PC-9 (cell line): Measurements from ENCODE around the gene MAB21L4. TPM values are rescaled to one million over a fixed set of nuclear protein-coding genes. Genes with fewer than 3 reads are reported as not detected.

ENCODE experiments used
- BruUV-seq: library from RNA; stranded (reverse); fragments of 400-500 nt; replicated peaks from 2 replicates; lab custom pipeline; 2021; lab: Mats Ljungman, UMichigan
- CTCF ChIA-PET: fragments of 300-600 bp; sonication (Branson Sonifier 250); formaldehyde crosslinking; loops from one replicate; lab custom pipeline; 2022; ENCODE audit warnings: antibody characterized with exemption; lab: Charles Lee
- POLR2A ChIA-PET: fragments of 300-600 bp; sonication (Branson Sonifier 250); formaldehyde crosslinking; loops from one replicate; lab custom pipeline; 2022; ENCODE audit warnings: antibody characterized with exemption; ENCODE audit not compliant: unreplicated experiment; lab: Charles Lee
- DNase-seq, 2 experiments: peaks; one replicate each; pipeline versions ENCODE4 v3.0.0 to v3.0.0-alpha.2; 2015 to 2022; ENCODE audit warnings: mixed read lengths in 1 of 2
- H2AFZ ChIP-seq: fragments of 200-600 bp; sonication (generic); 2 replicates; pipeline ENCODE4 v1.8.1; 2017; ENCODE audit warnings: antibody characterized with exemption
- H3F3A ChIP-seq: fragments of 200-600 bp; sonication (generic); 2 replicates; pipeline ENCODE4 v1.8.1; 2017; ENCODE audit warnings: antibody characterized with exemption, mild to moderate bottlenecking, low read depth; ENCODE audit not compliant: insufficient read depth
- H3K27ac ChIP-seq: fragments of 200-600 bp; sonication (generic); 2 replicates; pipeline ENCODE4 v1.6.1; 2016; ENCODE audit warnings: mixed run types
- H3K27me3 ChIP-seq: fragments of 200-600 bp; sonication (generic); 2 replicates; pipeline ENCODE4 v1.6.1; 2016; ENCODE audit warnings: low read depth, mixed run types; ENCODE audit not compliant: insufficient read depth
- H3K36me3 ChIP-seq: fragments of 200-600 bp; sonication (generic); 2 replicates; pipeline ENCODE4 v1.6.1; 2016; ENCODE audit warnings: low read depth, mixed run types
- H3K4me1 ChIP-seq: fragments of 200-600 bp; sonication (generic); replicated peaks from 2 replicates; pipeline ENCODE4 v1.6.1; 2016; ENCODE audit warnings: mixed run types; ENCODE audit not compliant: insufficient read depth
- H3K4me2 ChIP-seq: fragments of 200-600 bp; sonication (generic); 2 replicates; pipeline ENCODE4 v1.6.1; 2017; ENCODE audit warnings: mixed run types
- H3K4me3 ChIP-seq: fragments of 200-600 bp; sonication (generic); 2 replicates; pipeline ENCODE4 v1.6.1; 2016; ENCODE audit warnings: mixed run types
- H3K79me2 ChIP-seq: fragments of 200-600 bp; sonication (generic); 2 replicates; pipeline ENCODE4 v1.6.1; 2017; ENCODE audit warnings: low read depth, mixed run types
- H3K9me2 ChIP-seq: fragments of 200-600 bp; sonication (generic); 2 replicates; pipeline ENCODE4 v1.8.1; 2017; ENCODE audit warnings: mild to moderate bottlenecking; ENCODE audit not compliant: insufficient read depth
- H3K9me3 ChIP-seq: fragments of 200-600 bp; sonication (generic); 2 replicates; pipeline ENCODE4 v1.8.1; 2016; ENCODE audit warnings: low read depth; ENCODE audit not compliant: insufficient read depth
- H4K20me1 ChIP-seq: fragments of 200-600 bp; sonication (generic); 2 replicates; pipeline ENCODE4 v1.8.1; 2017; ENCODE audit not compliant: insufficient read depth
- EZH2 ChIP-seq: fragments of 200-600 bp; sonication (generic); IDR thresholded peaks from 2 replicates; pipeline ENCODE4 v1.8.0; 2017; ENCODE audit warnings: antibody characterized with exemption, low read depth
- intact Hi-C: fragments of 100-400 bp; cut with micrococcal nuclease; formaldehyde crosslinking; loops from one replicate; pipeline ENCODE4 v1.10.0; 2022; ENCODE audit not compliant: unreplicated experiment
- total RNA-seq: library from RNA; stranded (reverse); gene quantifications from 2 replicates; pipeline ENCODE4 v1.2.3, GENCODE V29; 2021
- TF ChIP-seq, protein P1 (sequence below): fragments of 200-600 bp; sonication (generic); conservative IDR thresholded peaks from 2 replicates; pipeline ENCODE4 v1.6.1; 2017; ENCODE audit warnings: mixed run types, antibody characterized with exemption, mild to moderate bottlenecking, moderate library complexity

MAB21L4 gene
- total RNA-seq, 1 experiment from 2014 or later, result 68.8 TPM

DNA sequence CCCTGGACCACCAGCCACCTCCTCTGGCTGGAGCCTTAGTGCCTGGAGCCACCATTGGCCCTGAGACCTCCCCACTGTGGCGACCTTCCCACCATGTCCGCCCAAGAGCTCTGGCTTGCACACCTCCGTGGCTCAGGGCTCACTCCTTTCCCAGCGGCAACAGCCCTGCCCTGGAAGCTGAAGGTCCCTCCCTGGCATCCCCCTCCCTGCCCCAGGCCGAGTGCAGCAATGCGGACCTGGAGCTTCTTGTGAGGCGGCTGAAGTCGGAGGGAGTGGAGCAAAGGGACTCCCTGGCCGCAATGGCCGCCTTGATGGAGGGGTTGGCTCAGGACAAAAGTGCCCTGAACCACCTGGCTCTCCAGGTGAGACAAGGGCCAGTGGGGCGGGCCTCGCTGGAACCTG lies 38.7 kb upstream of the MAB21L4 start:
- H3K79me2 ChIP-seq, result no peaks in the 10 kb centered on the region
- H4K20me1 ChIP-seq, result no peaks in the 10 kb centered on the region
- 0 out of 2 replicates have a peak, but pooled peaks cover 7% of the 10 kb centered on the region for H3K4me1 ChIP-seq
- no peak overlapping the region for H3K4me2 ChIP-seq
- H3K36me3 ChIP-seq, result no peaks in the 10 kb centered on the region
- CTCF ChIA-PET, result no interaction called here
- H3F3A ChIP-seq, result no peaks in the 10 kb centered on the region
- POLR2A ChIA-PET, result no interaction called here
- no peaks in the 10 kb centered on the region for H3K9me2 ChIP-seq
- no peak for TF ChIP-seq EZH2
- no peaks in the 10 kb centered on the region; the same call in 1 of the 2 replicates for H3K9me3 ChIP-seq
- intact Hi-C loops, result no loop called here
- BruUV-seq, result no TSS peak
- no peak for DNase-seq
- H3K27me3 ChIP-seq, result peaks cover 62% of the 10 kb centered on the region
- H2AFZ ChIP-seq, result no peak overlapping the region
- H3K27ac ChIP-seq, result no peak overlapping the region
- no peak overlapping the region for H3K4me3 ChIP-seq

DNA sequence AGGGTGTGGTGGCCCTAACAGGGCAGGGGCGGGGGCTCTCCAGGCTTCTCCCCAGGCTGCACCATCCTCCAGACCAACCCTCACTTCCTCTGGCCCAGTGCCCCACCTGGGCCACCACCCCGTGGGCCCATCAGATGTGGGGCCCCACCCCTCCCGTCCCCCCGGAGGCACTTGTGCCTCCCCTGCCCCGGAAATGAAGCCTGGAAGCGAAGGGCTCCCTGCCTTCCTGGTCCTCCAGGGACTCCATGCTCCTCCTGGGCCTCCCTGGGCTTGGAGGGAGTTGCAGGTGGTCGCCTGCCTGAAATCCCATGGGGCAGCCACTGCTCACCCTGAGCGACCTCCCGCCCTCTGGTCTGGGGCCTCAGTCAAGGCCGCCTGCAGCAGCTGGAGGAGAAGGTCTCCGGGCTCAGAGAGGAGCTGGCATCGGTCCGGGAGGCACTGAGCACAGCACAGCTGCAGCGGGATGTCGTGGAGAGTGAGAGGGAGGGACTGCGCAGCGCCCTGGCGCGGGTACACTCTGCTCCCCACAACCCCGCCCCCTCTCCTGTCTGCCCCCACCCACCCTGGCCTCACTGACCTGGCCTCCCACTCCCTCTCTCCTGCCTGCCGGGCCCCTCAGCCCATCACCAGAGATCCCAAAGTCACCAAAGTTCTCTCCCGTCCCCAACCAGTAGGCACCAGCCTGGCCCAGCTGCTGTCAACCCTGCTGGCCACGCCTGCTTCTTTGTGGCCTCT lies 38.2 kb upstream of the MAB21L4 start:
- H3K4me1 ChIP-seq, result 0 out of 2 replicates have a peak, but pooled peaks cover 7% of the 10 kb centered on the region
- POLR2A ChIA-PET, result no interaction called here
- H2AFZ ChIP-seq, result no peak overlapping the region
- CTCF ChIA-PET, result no interaction called here
- no peaks in the 10 kb centered on the region for H3F3A ChIP-seq
- intact Hi-C loops, result no loop called here
- BruUV-seq, result no TSS peak
- no peaks in the 10 kb centered on the region; the same call in 1 of the 2 replicates for H3K9me3 ChIP-seq
- H3K79me2 ChIP-seq, result no peaks in the 10 kb centered on the region
- H3K9me2 ChIP-seq, result no peaks in the 10 kb centered on the region
- H3K27ac ChIP-seq, result no peak overlapping the region
- H3K27me3 ChIP-seq, result peaks cover 68% of the 10 kb centered on the region
- no peak overlapping the region for H3K4me3 ChIP-seq
- TF ChIP-seq EZH2, result no peak
- TF ChIP-seq, protein P1, sequence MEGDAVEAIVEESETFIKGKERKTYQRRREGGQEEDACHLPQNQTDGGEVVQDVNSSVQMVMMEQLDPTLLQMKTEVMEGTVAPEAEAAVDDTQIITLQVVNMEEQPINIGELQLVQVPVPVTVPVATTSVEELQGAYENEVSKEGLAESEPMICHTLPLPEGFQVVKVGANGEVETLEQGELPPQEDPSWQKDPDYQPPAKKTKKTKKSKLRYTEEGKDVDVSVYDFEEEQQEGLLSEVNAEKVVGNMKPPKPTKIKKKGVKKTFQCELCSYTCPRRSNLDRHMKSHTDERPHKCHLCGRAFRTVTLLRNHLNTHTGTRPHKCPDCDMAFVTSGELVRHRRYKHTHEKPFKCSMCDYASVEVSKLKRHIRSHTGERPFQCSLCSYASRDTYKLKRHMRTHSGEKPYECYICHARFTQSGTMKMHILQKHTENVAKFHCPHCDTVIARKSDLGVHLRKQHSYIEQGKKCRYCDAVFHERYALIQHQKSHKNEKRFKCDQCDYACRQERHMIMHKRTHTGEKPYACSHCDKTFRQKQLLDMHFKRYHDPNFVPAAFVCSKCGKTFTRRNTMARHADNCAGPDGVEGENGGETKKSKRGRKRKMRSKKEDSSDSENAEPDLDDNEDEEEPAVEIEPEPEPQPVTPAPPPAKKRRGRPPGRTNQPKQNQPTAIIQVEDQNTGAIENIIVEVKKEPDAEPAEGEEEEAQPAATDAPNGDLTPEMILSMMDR, result no peak
- H4K20me1 ChIP-seq, result no peaks in the 10 kb centered on the region
- no peak for DNase-seq
- H3K4me2 ChIP-seq, result no peak overlapping the region
- H3K36me3 ChIP-seq, result no peaks in the 10 kb centered on the region

DNA sequence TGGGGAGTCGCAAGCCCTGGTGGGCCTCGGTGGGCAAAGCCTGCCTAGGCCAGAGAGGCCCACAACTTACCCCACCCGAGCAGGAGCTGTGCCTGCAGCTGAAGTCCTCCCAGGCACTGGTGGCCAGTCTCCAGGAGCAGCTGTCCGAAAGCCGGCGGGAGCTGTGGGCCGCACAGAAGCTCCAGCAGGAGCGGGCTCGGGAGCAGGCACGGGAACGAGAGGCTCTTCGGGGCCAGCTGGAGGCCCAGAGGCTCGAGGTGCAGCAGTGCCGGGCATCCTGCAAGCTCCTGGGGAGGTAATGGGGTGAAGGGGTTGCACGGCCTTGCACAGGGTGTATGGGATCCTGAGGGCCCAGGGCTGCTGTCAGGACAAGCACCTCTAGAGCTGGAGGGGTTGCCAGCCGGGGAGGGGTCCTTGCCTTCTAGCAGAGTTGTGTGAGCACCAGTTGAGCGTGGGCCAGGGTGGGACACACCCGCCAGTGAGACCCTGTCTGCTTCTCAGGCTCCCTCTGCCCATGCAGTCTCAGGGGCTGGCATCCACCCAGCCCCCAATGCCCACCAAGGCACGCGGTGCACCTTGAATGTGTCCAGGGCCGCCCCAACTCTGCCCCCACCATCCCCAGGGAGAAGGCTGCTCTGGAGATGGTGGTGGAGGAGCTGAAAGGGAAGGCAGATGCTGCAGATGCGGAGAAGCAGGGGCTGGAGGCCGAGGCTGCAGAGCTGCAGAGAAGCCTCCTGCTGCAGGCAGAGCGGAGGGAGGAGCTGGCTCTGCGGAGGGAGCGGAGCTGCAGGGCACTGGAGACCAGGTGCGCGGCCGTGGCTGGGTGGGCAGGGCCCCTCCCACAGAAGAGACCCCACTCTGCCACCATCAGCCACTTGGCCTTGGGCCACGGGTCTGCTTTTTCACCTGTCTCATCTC lies 37.4 kb upstream of the MAB21L4 start:
- no peaks in the 10 kb centered on the region for H3K9me2 ChIP-seq
- no peaks in the 10 kb centered on the region for H3F3A ChIP-seq
- H4K20me1 ChIP-seq, result no peaks in the 10 kb centered on the region
- H3K4me3 ChIP-seq, result no peak overlapping the region
- H3K4me2 ChIP-seq, result no peak overlapping the region
- BruUV-seq, result no TSS peak
- ChIA-PET CTCF (no interaction called here), POLR2A (no interaction called here)
- H3K27ac ChIP-seq, result no peak overlapping the region
- H3K36me3 ChIP-seq, result no peaks in the 10 kb centered on the region
- H3K27me3 ChIP-seq, result peaks cover 75% of the 10 kb centered on the region
- intact Hi-C loops, result no loop called here
- H3K79me2 ChIP-seq, result no peaks in the 10 kb centered on the region
- TF ChIP-seq EZH2, result no peak
- TF ChIP-seq, protein P1, result no peak
- H2AFZ ChIP-seq, result no peak overlapping the region
- DNase-seq, result no peak
- no peaks in the 10 kb centered on the region for H3K4me1 ChIP-seq
- H3K9me3 ChIP-seq, result no peaks in the 10 kb centered on the region; the same call in 1 of the 2 replicates
